Activated CD4-positive, alpha-beta T cell treated with anti-CD3 and anti-CD28 coated beads for 36 hours (primary cell): Measurements from ENCODE around the gene CPNE7. TPM values are rescaled to one million over a fixed set of nuclear protein-coding genes. Genes with fewer than 3 reads are reported as not detected.
A peak's percentile ranks its signal among the peaks of the same experiment; 100 is the strongest.

ENCODE experiments used
- ATAC-seq: fragments of 200-7000 bp; cut with Tn5 transposase; one replicate; pipeline ENCODE4 v1.10.0; 2021; ENCODE audit warnings: mild to moderate bottlenecking, moderate library complexity
- CTCF ChIA-PET: fragments of 350-600 bp; sonication (Branson Sonifier 250); formaldehyde crosslinking; loops from one replicate; lab custom pipeline; 2021; ENCODE audit warnings: antibody characterized with exemption; lab: Charles Lee
- POLR2A ChIA-PET: fragments of 350-600 bp; sonication (Branson Sonifier 250); formaldehyde crosslinking; loops from one replicate; lab custom pipeline; 2021; ENCODE audit warnings: antibody characterized with exemption, inconsistent platforms; lab: Charles Lee
- DNase-seq: peaks from one replicate; pipeline ENCODE4 v3.0.0-alpha.2; 2020
- H3K27ac Mint-ChIP-seq: one replicate; pipeline ENCODE4 v1.8.0; 2021; ENCODE audit warnings: mixed read lengths
- H3K27me3 Mint-ChIP-seq: one replicate; pipeline ENCODE4 v1.8.0; 2021; ENCODE audit warnings: mixed read lengths
- H3K36me3 Mint-ChIP-seq: one replicate; pipeline ENCODE4 v1.8.0; 2021; ENCODE audit warnings: low read depth, mixed read lengths
- H3K4me1 Mint-ChIP-seq: one replicate; pipeline ENCODE4 v1.8.0; 2021; ENCODE audit warnings: mixed read lengths
- H3K4me3 Mint-ChIP-seq: one replicate; pipeline ENCODE4 v1.8.0; 2021; ENCODE audit warnings: mild to moderate bottlenecking, moderate library complexity, mixed read lengths
- H3K9me3 Mint-ChIP-seq: one replicate; pipeline ENCODE4 v1.8.0; 2021; ENCODE audit warnings: low read depth, mixed read lengths
- intact Hi-C, 2 experiments: fragments of 100-400 bp; cut with DNase I in 1 of 2; cut with micrococcal nuclease in 1 of 2; formaldehyde crosslinking; loops; one replicate each; pipeline versions ENCODE4 v1.14.2 to v1.15.1; 2022 to 2024; cut with DNase I, micrococcal nuclease
- total RNA-seq, 2 experiments: library from RNA; stranded (reverse); gene quantifications; one replicate each; pipeline ENCODE4 v1.2.3, GENCODE V29; 2021

CPNE7 gene
- total RNA-seq = 10 to 100 TPM; 17.3 to 18.7 TPM

DNA sequence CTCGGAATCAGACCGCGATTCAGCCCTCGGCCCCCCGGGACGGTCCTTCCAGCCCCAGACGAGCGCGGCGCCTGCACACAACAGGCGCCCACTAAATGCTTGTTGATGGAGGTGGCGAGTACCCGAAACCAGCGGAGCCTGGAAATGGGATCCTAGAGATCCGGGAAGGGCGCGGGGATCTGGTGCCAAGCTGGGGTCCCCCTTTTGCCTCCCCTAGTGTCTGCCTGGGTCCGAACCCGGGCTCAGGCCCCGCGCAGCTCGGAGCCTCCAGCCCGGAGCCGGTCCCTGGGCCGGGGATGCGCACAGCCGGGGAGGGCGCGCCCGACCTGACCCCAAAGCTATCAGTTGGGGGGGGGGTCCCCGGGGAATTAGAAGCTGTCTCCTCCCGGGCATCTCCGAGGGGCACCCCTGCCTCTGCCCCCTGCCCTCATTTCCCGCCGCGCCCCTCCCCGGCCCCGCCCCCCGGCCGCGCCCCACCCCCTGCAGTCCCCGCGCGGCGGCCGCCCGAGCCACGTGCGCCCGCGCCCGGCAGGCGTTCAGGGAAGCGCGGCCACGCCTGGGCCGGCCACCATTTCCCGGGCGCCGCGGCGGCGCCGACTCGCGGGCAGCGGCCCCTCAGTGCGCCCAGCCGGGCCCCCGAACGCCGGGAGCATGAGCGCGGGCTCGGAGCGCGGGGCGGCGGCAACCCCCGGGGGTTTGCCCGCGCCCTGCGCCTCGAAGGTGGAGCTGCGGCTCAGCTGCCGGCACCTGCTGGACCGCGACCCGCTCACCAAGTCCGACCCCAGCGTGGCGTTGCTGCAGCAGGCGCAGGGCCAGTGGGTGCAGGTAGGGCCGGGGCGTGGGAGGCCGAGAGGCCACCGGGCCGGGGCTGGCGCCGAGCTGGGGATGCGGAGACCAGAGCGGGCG, at the start of gene CPNE7:
Gene CPNE7, plus strand, starts transcription at position 512 of the 906 bp plus-strand sequence. Its CDS starts 140 bp downstream, at position 652.
- peaks cover 7% of the 10 kb centered on the region for H3K36me3 Mint-ChIP-seq
- H3K4me1 Mint-ChIP-seq = peaks cover 12% of the 10 kb centered on the region
- peaks cover 3% of the 10 kb centered on the region for H3K27me3 Mint-ChIP-seq
- no peak within 1 kb of the TSS for H3K27ac Mint-ChIP-seq
- ChIA-PET CTCF (interaction anchor here (0.6 to 0.9 kb wide), 3 partner anchors 27 to 124 kb away, joined by 3 to 4 read pairs (median 3); no protein-coding TSS in a partner anchor), POLR2A (no interaction called here)
- peak; percentile 50 for ATAC-seq
- intact Hi-C loops = loop anchor here (2.0 to 5.0 kb wide), 2 partner anchors 65 to 328 kb away; no protein-coding TSS in a partner anchor
- peak; percentile 32 for DNase-seq
- no peaks in the 10 kb centered on the region for H3K9me3 Mint-ChIP-seq
- H3K4me3 Mint-ChIP-seq = peak within 1 kb of the TSS; percentile 39

DNA sequence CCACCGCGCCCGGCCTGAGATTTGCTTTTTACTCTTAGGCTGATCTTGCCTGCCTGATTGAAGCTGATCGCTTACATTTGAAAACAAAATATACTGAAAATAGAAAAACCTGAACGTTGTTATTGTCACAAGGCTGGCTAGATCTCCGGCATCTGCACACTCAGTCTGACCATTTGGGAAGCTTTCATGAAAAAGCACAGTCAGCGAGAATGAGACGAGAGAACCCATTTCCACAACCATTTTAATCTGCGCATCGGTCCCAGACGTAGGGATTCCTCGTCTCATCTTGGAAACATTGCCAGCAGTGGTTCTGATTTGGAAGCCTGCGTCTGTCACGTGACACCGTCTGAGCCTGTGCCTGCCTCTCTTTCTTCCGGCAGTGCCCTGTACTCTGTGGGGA, 46.5 kb upstream of the CPNE7 start:
- H3K27me3 Mint-ChIP-seq = no peaks in the 10 kb centered on the region
- no peak for ATAC-seq
- DNase-seq = no peak
- H3K36me3 Mint-ChIP-seq = peaks cover 47% of the 10 kb centered on the region
- H3K27ac Mint-ChIP-seq = no peak overlapping the region
- no peaks in the 10 kb centered on the region for H3K9me3 Mint-ChIP-seq
- H3K4me3 Mint-ChIP-seq = no peak overlapping the region
- ChIA-PET CTCF (interaction anchor here (0.6 to 1.0 kb wide), 3 partner anchors 17 to 179 kb away, joined by 3 to 6 read pairs (median 3); no protein-coding TSS in a partner anchor), POLR2A (interaction anchor here (0.7 kb wide), 1 partner anchor 220 kb away, joined by 3 read pairs; no protein-coding TSS in a partner anchor)
- peaks cover 9% of the 10 kb centered on the region for H3K4me1 Mint-ChIP-seq
- intact Hi-C loops = no loop called here

DNA sequence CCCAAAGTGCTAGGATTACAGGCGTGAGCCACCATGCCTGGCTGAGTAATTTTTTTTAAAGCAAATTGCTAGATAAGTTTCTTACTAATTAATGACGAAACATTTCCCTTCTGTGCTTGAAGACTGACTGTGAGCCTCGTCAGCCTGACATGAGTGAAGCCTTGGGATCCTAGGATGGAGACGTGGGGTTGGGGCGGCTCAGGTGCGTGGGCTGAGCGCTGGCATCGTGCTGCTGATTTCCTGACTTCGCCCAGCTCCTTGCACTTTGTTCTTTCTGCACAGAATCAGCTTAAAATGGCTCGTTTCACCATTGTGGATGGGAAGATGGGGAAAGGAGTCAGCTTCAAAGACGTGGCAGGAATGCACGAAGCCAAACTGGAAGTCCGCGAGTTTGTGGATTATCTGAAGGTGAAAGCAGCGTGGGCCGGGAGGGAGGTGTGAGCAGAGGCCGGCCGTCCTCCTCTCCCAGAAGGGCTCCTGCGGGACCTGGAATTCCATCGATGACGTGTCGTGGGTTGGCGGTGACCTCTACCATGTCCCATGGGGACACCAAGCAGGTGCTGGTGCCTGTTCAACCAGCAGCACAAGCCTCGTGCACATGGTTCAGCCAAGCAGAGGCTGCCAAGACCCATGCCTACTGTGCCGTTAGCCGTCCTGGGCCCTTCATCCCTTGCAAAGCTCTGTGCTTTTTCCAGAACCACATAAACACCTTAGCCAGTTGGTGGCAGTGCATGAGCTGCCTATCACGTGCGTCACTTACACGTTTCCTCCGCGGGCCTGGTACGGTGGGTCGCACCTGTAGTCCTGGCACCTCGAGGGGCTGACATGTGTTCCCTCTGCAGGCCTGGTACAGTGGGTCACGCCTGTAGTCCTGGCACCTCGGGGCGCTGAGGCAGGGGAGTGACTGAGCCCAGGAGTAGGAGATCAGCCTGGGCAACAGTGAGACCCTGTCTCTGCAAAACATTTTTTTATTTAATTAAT, 44.9 kb upstream of the CPNE7 start:
- no peak for DNase-seq
- H3K36me3 Mint-ChIP-seq = peaks cover 55% of the 10 kb centered on the region
- POLR2A ChIA-PET = interaction anchor here (0.6 kb wide), 2 partner anchors 75 to 287 kb away, joined by 3 to 5 read pairs; no protein-coding TSS in a partner anchor
- intact Hi-C loops = no loop called here
- peaks cover 23% of the 10 kb centered on the region for H3K4me1 Mint-ChIP-seq
- no peaks in the 10 kb centered on the region for H3K9me3 Mint-ChIP-seq
- CTCF ChIA-PET = no interaction called here
- H3K27me3 Mint-ChIP-seq = no peaks in the 10 kb centered on the region
- no peak overlapping the region for H3K4me3 Mint-ChIP-seq
- H3K27ac Mint-ChIP-seq = no peak overlapping the region
- ATAC-seq = no peak

DNA sequence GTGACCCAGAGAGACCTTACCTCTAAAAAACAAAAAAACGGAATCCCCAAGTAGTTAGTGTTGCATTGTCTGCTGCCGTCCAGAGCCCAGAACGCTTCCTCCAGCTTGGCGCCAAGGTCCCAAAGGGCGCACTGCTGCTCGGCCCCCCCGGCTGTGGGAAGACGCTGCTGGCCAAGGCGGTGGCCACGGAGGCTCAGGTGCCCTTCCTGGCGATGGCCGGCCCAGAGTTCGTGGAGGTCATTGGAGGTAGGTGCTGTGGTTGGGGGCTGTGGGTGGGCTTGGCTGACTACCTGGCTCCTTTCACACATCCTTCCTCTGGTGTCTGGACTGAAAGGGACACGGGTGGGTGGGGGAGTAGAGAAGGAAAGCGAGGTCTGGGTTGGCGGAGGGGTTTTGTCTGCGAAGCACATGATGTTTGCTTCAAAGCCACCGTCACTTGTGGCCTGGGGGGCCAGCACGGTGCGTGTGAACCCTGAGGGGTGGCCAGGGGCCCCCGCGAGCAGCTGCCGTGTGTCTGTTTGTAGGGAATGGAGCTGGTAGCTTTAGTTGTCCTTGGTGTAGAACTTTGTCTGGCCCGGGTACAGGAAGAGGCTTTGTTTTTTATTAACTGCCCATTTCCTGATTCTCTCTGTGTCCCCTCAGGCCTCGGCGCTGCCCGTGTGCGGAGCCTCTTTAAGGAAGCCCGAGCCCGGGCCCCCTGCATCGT, 43.6 kb upstream of the CPNE7 start:
- ChIA-PET POLR2A (interaction anchor here (0.6 kb wide), 1 partner anchor 101 kb away, joined by 7 read pairs; no protein-coding TSS in a partner anchor), CTCF (interaction anchor here (0.5 kb wide), 1 partner anchor 239 kb away, joined by 4 read pairs; no protein-coding TSS in a partner anchor)
- peaks cover 23% of the 10 kb centered on the region for H3K4me1 Mint-ChIP-seq
- peaks cover 52% of the 10 kb centered on the region for H3K36me3 Mint-ChIP-seq
- H3K27ac Mint-ChIP-seq = no peak overlapping the region
- no peaks in the 10 kb centered on the region for H3K27me3 Mint-ChIP-seq
- H3K9me3 Mint-ChIP-seq = no peaks in the 10 kb centered on the region
- intact Hi-C loops = no loop called here
- DNase-seq (no peak), ATAC-seq (no peak)
- H3K4me3 Mint-ChIP-seq = no peak overlapping the region

DNA sequence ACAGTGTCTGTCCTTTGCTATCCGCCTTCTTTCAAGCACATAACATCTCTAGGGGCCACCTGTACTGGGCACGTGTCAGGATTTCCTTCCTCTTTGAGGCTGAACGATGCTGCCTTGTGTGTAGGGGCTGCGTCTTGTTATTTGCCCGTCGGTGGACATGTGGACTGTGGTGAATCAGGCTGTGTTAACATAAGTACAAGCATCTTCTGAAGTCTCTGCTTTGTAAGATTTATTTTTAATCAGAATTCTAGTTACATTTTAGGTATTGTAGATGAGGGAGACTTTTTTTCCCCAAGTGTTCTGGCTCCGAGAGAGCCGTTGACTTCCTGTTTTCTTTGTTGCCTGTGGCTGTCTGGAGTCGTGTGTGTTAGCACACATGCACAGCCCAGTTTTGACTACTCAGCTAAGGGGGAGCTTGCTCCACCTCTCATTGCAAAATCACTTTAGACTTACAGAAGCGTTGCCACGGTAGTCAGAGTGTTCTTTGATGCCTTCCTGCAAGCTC, 41.3 kb upstream of the CPNE7 start:
- ChIA-PET POLR2A (interaction anchor here (0.6 kb wide), 1 partner anchor 282 kb away, joined by 4 read pairs; the partner anchor contains the start of gene FANCA), CTCF (no interaction called here)
- H3K27me3 Mint-ChIP-seq = no peaks in the 10 kb centered on the region
- ATAC-seq = peak; percentile 90
- H3K27ac Mint-ChIP-seq = peak overlapping the region; percentile 79
- no peaks in the 10 kb centered on the region for H3K9me3 Mint-ChIP-seq
- intact Hi-C loops = no loop called here
- no peak overlapping the region for H3K4me3 Mint-ChIP-seq
- peaks cover 41% of the 10 kb centered on the region for H3K36me3 Mint-ChIP-seq
- H3K4me1 Mint-ChIP-seq = peaks cover 23% of the 10 kb centered on the region
- peak; percentile 50 for DNase-seq

DNA sequence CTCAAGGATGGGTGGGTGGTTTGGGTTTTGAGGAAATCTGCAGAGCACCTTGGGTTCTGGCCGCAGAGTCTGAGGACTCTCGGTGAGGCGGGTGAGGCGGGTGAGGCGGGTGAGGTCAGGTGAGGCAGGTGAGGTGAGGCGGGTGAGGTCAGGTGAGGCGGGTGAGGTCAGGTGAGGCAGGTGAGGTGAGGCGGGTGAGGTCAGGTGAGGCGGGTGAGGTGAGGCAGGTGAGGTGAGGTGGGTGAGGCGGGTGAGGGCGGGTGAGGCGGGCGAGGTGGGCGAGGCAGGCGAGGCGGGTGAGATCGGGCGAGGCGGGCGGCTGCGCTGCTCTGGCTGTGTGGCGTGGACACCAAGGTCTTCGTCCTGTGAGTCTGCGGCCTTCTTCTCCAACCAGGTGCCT, 39.2 kb upstream of the CPNE7 start:
- CTCF ChIA-PET = no interaction called here
- POLR2A ChIA-PET = no interaction called here
- H3K4me1 Mint-ChIP-seq = peaks cover 25% of the 10 kb centered on the region
- H3K9me3 Mint-ChIP-seq = no peaks in the 10 kb centered on the region
- DNase-seq (no peak), ATAC-seq (no peak)
- H3K27me3 Mint-ChIP-seq = no peaks in the 10 kb centered on the region
- intact Hi-C loops = no loop called here
- H3K36me3 Mint-ChIP-seq = peaks cover 37% of the 10 kb centered on the region
- no peak overlapping the region for H3K4me3 Mint-ChIP-seq
- H3K27ac Mint-ChIP-seq = no peak overlapping the region

DNA sequence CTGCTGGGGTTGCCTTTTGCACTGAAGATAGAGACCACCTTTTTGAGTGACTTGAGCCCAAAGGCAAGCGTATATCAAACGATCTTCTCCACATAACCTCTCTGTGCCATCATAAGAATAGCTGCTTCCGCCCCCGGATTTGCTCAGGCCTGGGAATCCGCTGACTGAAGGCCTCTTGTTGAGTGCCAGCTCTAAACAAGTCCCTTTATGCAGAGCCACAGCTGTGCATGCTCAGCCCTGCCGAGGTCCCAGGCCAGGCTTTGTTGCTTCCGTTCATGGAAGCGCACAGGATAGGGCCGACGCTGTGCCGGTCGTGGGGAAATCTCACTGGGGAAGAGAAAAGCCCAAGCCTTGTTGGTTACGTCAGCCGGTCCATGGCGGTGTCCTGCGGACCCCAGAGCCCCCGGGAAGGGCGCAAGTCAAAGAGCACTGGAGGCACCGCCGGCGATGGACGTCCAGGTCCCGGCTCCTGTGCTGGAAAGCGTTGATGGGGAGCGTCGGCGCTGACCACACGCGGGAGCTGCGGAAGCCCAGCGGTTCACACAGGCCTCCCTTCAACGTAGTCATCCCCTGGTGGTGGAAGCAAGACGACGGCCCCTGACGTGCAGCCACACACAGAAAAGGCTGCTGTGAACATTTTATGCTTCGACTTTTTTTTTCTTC, 38.5 kb upstream of the CPNE7 start:
- H3K27ac Mint-ChIP-seq = no peak overlapping the region
- H3K4me3 Mint-ChIP-seq = no peak overlapping the region
- intact Hi-C loops = no loop called here
- ATAC-seq = no peak
- peaks cover 25% of the 10 kb centered on the region for H3K4me1 Mint-ChIP-seq
- no peak for DNase-seq
- no peaks in the 10 kb centered on the region for H3K27me3 Mint-ChIP-seq
- H3K36me3 Mint-ChIP-seq = peaks cover 39% of the 10 kb centered on the region
- ChIA-PET POLR2A (no interaction called here), CTCF (interaction anchor here (0.5 kb wide), 1 partner anchor 21 kb away, joined by 3 read pairs; no protein-coding TSS in a partner anchor)
- no peaks in the 10 kb centered on the region for H3K9me3 Mint-ChIP-seq

DNA sequence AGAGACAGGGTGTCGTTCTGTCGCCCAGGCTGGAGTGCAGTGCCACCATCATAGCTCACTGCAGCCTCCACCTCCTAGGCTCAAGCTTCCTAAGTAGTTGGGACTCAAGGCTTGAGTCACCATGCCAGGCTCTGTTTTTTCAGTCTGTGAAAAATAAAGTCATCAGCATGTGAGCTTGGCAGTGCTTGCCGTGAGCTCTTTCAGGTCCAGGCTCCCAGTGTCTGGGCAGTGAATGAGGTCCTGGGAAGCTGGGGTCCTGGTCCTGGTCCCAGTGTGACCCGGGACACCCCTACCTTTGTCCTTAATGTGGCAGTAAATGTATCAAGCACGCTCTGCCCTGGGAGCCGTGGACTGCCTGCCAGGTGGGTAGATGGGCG, 38.0 kb upstream of the CPNE7 start:
- Mint-ChIP-seq H3K36me3 (peaks cover 34% of the 10 kb centered on the region), H3K27me3 (no peaks in the 10 kb centered on the region), H3K9me3 (no peaks in the 10 kb centered on the region), H3K4me1 (peaks cover 25% of the 10 kb centered on the region), H3K27ac (no peak overlapping the region), H3K4me3 (no peak overlapping the region)
- CTCF ChIA-PET = interaction anchor here (0.5 kb wide), 2 partner anchors 19 to 20 kb away, joined by 3 read pairs; no protein-coding TSS in a partner anchor
- DNase-seq (no peak), ATAC-seq (no peak)
- POLR2A ChIA-PET = no interaction called here
- intact Hi-C loops = no loop called here

DNA sequence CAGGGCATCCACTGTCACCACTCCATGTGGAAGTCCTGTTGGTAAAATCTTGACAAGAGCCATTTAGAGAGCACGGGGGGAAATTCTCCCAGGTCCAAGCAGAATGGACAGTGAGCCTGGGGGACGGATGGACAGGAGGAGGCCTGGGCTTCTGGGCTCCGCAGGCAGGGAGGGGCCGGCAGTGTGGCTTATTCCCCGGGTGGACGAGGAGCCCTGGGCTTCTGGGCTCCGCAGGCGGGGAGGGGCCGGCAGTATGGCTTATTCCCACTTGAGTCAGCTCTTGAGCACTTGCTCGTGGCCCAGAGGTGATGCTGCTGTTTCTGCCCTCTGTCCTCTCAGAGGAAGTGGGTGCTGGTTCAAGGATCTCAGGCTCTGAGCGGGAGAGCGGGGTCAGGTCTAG, 37.3 kb upstream of the CPNE7 start:
- ATAC-seq (no peak), DNase-seq (no peak)
- Mint-ChIP-seq H3K27me3 (no peaks in the 10 kb centered on the region), H3K9me3 (no peaks in the 10 kb centered on the region), H3K27ac (no peak overlapping the region), H3K36me3 (peaks cover 29% of the 10 kb centered on the region), H3K4me3 (no peak overlapping the region), H3K4me1 (peaks cover 25% of the 10 kb centered on the region)
- intact Hi-C loops = no loop called here
- ChIA-PET POLR2A (no interaction called here), CTCF (no interaction called here)

DNA sequence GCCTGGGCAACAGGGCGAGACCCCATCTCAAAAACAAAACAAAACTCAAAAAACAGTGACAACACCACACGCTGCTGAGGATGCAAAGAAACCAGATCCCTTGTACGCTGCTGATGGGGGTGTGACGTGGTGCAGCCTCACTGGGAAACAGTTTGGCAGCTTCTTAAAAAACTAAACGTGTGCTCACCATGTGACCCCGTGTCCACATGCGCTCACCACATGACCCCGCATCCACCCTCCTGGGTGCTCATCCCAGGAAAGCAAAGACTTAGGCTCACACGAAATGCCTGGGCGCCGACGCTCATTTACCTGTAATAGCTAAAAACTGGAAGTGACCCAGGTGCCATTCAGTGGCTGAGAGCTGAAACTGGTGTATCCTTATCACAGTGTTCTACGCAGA, 35.0 kb upstream of the CPNE7 start:
- ChIA-PET POLR2A (no interaction called here), CTCF (interaction anchor here (1.0 kb wide), 1 partner anchor 19 kb away, joined by 3 read pairs; no protein-coding TSS in a partner anchor)
- no peaks in the 10 kb centered on the region for H3K27me3 Mint-ChIP-seq
- peaks cover 2% of the 10 kb centered on the region for H3K4me1 Mint-ChIP-seq
- ATAC-seq = no peak
- no peaks in the 10 kb centered on the region for H3K9me3 Mint-ChIP-seq
- peaks cover 9% of the 10 kb centered on the region for H3K36me3 Mint-ChIP-seq
- no peak for DNase-seq
- intact Hi-C loops = no loop called here
- H3K4me3 Mint-ChIP-seq = no peak overlapping the region
- no peak overlapping the region for H3K27ac Mint-ChIP-seq
